GM19238 (cell line): ENCODE measurements around the gene PTGDS.

Experiments used
- DNase-seq: peaks from one replicate; pipeline ENCODE4 v3.0.0; 2011; ENCODE audit warnings: low spot score; ENCODE audit not compliant: insufficient read length

Gene PTGDS

GRCh38 chr9:136957461-136957860, 19.8 kb upstream of the PTGDS start:
- DNase-seq, result no peak

DNA sequence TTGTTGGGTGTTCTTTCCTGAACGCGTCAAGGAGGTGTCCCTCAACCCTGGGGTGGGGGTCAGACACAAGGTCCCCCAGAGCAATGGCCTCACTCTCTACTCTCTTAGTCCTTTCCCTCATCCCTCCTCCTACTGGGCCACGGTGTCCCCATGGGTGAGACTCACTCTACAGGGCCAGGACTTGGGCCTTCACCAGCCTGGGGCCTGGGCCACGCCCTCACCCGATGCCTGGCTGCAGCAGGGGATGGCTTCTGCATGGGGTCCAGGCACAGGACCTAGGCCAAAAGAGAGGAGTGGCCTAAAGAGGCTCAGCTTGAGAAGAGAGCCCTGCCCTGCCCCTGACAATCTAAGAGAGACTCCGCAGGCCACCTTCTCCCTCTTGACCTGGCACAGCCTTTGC, 19.4 kb upstream of the PTGDS start:
- DNase-seq, result no peak

DNA sequence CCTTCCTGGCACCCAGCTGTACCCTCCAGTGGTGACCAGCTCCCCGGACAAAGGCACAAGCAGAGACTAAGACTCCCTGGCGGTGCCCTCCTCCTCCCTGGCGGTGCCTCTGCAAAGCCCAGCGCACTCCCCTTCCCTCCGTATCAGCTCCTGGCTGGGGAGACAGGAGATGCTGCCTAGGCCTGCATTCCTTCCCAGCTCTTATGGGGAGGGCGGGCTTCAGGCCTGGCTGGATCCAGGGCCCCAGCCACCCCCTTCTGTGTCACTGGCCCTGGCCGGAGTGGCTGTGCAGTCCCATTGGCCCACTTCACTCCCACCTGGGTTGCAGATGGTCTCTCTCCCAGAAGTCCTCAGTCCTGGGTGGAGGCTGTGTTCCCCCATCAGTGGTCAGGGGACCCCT, 18.8 kb upstream of the PTGDS start:
- DNase-seq, result no peak

GRCh38 chr9:136958898-136959850, 18.1 kb upstream of the PTGDS start:
- DNase-seq, result no peak

- DNase-seq, result no peak
These were observed 16.9 kb upstream of the PTGDS start for GRCh38 chr9:136960212-136960937.

- no peak for DNase-seq
These were observed 16.4 kb upstream of the PTGDS start for GRCh38 chr9:136960938-136961275.

DNA sequence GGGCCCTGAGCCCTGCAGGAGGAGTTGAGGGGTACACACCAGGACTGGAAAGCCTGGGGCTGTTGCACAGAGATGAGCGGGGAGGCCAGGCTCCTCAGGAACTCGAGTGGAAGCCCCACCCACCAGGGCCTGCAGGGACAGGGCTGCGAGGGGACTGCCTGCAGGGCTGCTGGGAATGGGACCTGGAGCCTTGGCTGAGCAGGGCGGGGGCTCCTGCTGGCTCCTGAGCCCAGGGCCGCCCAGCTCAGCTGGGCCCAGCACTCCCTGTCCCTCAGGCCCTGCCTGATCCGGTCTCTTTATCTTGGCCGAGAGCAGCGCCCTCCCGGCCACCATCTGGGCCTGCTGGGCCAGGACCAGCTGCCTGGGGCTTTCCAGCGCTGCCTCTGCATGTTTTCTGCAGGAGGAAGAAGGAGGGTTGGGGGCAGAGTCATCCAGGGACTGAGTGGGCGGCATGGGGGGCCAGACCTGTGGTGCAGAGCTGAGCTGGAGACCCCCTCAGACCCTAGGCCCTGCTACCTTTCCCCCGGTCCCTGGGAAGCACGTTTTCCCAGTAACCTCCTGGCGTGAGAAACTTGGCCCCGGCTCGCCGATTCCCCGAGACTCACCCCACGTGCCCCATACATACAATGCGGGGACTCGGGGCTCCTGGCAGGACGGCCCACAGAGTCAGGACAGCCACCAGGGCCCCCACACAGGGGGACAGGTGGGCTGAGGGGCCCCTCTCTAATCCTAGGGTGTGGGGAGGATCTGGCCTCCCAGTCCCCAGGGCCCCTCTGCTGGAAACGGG, 15.8 kb upstream of the PTGDS start:
- no peak for DNase-seq

DNA sequence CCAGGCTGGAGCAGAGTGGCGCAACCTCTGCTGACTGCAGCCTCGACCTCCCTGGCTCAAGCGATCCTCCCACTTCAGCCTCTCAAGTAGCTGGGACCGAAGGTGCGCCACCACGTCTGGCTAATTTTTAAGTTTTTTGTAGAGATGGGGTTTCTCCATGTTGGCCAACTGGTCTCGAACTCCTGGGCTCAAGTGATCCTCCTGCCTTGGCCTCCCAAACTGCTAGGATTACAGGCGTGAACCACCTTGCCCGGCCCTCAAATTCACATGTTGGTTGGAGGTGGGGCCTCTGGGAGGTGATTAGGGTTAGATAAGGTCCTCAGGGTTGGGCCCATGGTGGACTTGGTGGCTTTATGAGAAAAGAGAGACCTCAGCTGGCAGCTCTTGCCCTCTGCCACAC, 15.1 kb upstream of the PTGDS start:
- no peak for DNase-seq

DNA sequence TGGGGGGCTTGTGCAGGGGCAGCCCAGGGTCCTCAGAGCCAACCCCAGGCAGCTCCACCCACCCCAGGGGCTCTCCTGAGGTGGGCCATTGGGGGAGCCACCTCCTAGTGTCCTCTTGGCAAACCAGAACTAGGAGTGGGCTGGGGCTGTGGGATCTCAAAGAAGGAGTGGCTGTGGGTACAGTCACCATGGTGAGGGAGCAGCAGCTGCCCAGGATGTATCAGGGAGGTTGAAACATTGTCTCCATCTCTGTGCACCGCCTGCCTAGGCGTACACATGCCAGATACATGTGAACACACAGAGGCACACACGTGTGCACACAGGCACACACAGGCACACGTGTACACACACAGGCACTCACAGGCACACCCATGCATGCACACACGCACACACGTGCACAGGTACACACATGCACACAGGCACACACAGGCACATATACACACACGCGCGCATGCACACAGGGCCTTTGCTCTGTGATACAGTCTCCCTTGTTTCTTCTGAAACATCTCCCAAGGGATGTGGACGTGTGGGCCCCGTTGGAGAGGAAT, 14.5 kb upstream of the PTGDS start:
- DNase-seq, result no peak

DNA sequence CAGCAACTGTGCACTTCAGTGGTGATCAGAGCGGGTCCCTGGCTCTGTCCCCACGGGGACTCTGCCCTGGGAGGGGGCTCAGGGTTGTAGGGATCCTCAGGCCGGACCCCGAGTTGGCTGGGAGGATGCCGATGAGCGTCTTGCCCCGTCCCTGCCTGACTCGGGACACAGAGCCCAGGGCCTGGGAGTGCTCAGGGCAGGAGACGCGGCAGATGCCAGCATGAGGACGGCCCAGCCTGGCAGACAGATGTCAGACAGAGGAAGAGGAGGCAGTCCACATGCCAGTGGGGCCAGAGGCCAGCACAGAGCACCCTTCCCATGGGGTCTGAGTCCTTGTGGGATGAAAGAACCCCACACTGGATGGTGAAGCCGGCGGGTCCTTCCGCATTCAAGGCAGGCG, 14.0 kb upstream of the PTGDS start:
- DNase-seq, result no peak

DNA sequence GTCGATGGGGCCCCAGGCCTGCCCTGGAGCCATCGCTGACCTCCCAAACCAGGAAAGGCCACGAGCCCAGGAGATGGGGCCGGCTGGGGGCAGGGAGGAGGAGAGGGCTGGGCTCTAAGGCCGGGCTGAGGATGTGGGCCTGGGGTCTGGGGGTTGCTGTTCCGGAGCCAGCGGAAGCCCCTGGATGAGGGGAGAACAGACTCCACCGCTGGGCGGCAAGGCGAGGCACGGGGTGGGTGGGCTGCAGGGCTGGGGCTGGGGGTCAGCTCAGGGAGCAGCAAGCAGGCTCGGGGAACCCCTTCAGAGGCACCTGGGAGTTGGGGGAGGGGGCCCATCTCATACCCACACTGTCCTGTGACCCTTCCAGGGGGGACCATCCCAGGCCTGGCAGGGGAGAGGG, 13.6 kb upstream of the PTGDS start:
- DNase-seq, result no peak

- DNase-seq, result no peak
These were observed 13.1 kb upstream of the PTGDS start for GRCh38 chr9:136964171-136964689.

GRCh38 chr9:136964833-136965422, 12.4 kb upstream of the PTGDS start:
- DNase-seq, result no peak

DNA sequence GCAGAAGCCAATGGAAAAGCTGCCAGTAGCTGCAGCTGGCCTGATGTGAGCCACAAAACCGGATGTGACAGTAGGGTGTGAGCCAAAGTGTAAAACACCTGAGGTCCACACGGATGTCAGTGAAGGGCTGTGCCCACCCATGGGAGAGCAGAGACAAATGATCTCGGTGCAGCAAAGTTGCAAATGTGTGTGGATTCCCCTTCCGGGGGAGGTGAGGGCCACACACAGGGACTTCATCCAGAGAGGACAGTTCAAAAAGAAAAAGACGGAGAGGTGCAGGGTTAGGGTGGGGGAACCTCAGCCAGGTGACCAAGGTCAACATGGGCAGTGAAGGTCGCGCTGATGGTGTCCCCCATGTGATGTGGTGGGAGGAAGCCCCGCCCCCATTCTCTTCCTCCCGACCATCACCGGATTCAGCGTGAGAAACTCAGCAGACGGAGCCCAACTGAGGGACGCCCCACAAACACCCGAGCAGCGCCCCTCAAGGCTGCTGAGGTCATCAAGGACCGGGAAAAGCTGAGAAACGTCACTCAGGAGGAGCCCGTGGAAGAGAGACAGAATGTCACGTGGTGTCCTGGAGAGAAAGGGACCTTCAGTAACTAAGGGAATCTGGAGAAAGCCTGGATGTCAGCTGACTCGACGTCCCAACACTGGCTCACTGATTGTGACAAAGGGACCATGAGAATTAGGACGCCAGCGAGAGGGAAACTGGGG, 11.4 kb upstream of the PTGDS start:
- no peak for DNase-seq

GRCh38 chr9:136968333-136969127, 8.8 kb upstream of the PTGDS start:
- no peak for DNase-seq

DNA sequence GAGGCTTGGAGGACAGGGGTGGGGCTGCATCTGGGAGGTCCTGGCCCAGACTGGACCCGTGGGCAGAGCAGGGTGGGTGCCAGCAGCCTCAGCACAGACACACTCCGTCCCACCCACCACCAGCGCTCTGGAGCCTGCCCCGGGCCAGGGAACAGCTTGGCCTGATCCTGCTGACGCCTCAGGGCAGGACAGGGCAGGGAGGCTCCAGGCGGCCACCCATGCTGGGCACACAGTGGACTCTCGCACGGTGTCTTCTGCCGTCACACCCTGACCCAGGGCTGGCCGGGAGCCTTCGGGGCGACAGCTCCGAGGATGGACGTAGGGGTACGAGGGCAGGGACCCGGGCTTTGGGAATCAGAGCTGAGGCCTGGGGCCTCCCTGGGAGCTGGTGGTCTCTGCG, 8.2 kb upstream of the PTGDS start:
- DNase-seq, result no peak

DNA sequence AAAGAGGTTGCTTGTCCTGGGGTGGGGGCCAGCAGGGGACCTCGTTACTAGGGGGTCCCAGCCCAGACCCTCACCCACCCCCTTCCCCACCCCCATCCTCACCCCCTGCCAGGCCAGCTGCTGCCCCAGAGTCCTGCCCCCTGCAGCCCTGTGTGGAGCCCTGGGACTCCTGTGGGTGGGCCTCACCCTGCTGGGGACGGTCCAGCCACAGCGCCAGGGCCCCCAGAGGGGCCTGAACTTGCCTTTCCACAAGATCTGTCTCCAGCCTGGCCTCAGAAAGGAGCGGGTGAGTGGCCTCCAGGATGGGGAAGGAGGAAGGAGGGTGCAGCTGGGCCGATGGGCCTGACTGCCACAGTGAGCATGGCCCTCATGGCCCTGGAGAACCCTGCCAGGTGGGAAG, 7.5 kb upstream of the PTGDS start:
- DNase-seq, result no peak

DNA sequence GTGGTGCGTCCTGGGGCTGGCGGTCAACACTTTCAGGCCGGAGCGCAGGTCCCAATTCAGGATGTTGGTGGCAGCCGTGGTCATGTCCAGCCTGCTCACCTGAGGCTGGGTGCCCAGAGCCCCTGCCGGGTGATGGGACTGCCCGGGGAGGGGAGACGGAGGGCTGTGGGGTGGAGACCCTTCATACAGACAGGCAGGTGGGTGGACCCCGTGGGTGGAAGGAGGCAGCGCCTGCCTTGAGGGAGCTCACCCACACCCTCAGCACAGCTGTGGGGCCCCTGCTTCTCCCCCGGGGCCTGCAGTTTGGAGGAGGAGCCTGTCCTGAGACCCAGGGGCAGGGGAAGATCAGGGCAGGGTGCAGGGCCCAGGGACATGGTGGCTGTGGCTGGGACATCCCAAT, 6.9 kb upstream of the PTGDS start:
- no peak for DNase-seq

DNA sequence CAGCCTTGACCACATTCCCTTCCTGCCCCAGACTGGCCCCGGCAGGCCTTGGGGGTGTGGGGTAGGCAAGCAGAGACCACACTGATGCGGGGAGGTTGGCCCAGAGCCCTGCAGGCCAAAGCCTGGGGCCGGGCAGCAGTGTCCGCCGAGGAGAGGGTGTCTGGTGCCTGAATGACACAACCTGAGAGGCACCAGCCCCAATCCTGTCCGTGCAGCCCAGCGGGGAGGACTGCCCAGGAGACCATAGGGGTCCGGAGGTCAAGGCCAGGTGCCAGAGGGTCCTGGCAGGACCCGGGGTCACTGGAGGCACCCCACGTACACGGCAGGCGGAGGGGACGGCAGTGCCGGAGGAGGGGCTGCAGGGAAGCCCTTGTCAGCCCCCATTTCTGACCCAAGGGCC, 5.6 kb upstream of the PTGDS start:
- DNase-seq, result no peak

GRCh38 chr9:136972335-136972734, 5.0 kb upstream of the PTGDS start:
- no peak for DNase-seq
